GM21390 (cell line): Measurements from ENCODE around the gene IRAK1.
A peak's percentile ranks its signal among the peaks of the same experiment; 100 is the strongest.
"Not testable (repeated sequence)": the region's sequence is repeated elsewhere in the genome, so short reads cannot be mapped to it uniquely, and the experiment has no call there.

Experiments used
- ATAC-seq: cut with Tn5 transposase; IDR thresholded peaks from one replicate; pipeline ENCODE4 v1.9.1; 2021; ENCODE audit not compliant: unreplicated experiment

Gene IRAK1

GRCh38 chrX:153999359-154000037, 20.2 kb downstream of the IRAK1 start:
- ATAC-seq: no peak

- ATAC-seq: no peak
Observed at GRCh38 chrX:153995504-153995903, 24.2 kb downstream of the IRAK1 start.

- ATAC-seq: not testable (repeated sequence)
Observed at GRCh38 chrX:153994398-153994797, 25.3 kb downstream of the IRAK1 start.

GRCh38 chrX:153993978-153994377, 25.7 kb downstream of the IRAK1 start:
- ATAC-seq: no peak

- no peak for ATAC-seq
Observed at GRCh38 chrX:153993079-153993478, 26.6 kb downstream of the IRAK1 start.

GRCh38 chrX:153992180-153992579, 27.5 kb downstream of the IRAK1 start:
- ATAC-seq: no peak

GRCh38 chrX:153991013-153991580, 28.6 kb downstream of the IRAK1 start:
- no peak for ATAC-seq

GRCh38 chrX:153989973-153990655, 29.6 kb downstream of the IRAK1 start:
- no peak for ATAC-seq

GRCh38 chrX:153988493-153988892, 31.2 kb downstream of the IRAK1 start:
- no peak for ATAC-seq

GRCh38 chrX:153984351-153985178, 35.1 kb downstream of the IRAK1 start:
- peak; percentile 34 for ATAC-seq

GRCh38 chrX:153983321-153983801, 36.3 kb downstream of the IRAK1 start:
- ATAC-seq: no peak

- no peak for ATAC-seq
Observed at GRCh38 chrX:153981771-153982533, 37.8 kb downstream of the IRAK1 start.

- no peak for ATAC-seq
Observed at GRCh38 chrX:153981231-153981630, 38.5 kb downstream of the IRAK1 start.

- ATAC-seq: peak; percentile 60
Observed at GRCh38 chrX:153980394-153980793, 39.3 kb downstream of the IRAK1 start.

- ATAC-seq: no peak
Observed at GRCh38 chrX:153974726-153975286, 44.9 kb downstream of the IRAK1 start.

- ATAC-seq: no peak
Observed at GRCh38 chrX:153974003-153974725, 45.5 kb downstream of the IRAK1 start.

GRCh38 chrX:153973127-153974002, 46.3 kb downstream of the IRAK1 start:
- ATAC-seq: no peak

GRCh38 chrX:153972368-153973126, 47.2 kb downstream of the IRAK1 start, which contains the start of gene TMEM187:
TSS of gene TMEM187 (plus strand) at chrX:153972754. CDS start at chrX:153982063, 9,309 bp downstream.
- peak; percentile 42 for ATAC-seq
